PC-3 (cell line): ENCODE measurements around the gene VPS26C. TPM values are rescaled to one million over a fixed set of nuclear protein-coding genes. Genes with fewer than 3 reads are reported as not detected.

Experiments
- ATAC-seq: fragments of 200-7000 bp; cut with Tn5 transposase; 2 replicates; pipeline ENCODE4 v1.9.1; 2020; ENCODE audit warnings: mild to moderate bottlenecking, moderate library complexity
- BruUV-seq: library from RNA; stranded (reverse); fragments of 400-500 nt; replicated peaks from 2 replicates; lab custom pipeline; 2021; lab: Mats Ljungman, UMichigan
- CTCF ChIA-PET: fragments of 300-600 bp; sonication (Branson Sonifier 250); formaldehyde crosslinking; loops from one replicate; lab custom pipeline; 2022; ENCODE audit warnings: antibody characterized with exemption; lab: Charles Lee
- POLR2A ChIA-PET: fragments of 300-600 bp; sonication (Branson Sonifier 250); formaldehyde crosslinking; loops from one replicate; lab custom pipeline; 2022; ENCODE audit warnings: antibody characterized with exemption; ENCODE audit not compliant: unreplicated experiment; lab: Charles Lee
- DNase-seq: peaks from one replicate; pipeline ENCODE4 v3.0.0-alpha.2; 2015
- H2AFZ ChIP-seq: fragments of 300-600 bp; sonication (generic); 2 replicates; pipeline ENCODE4 v1.6.0; 2016; ENCODE audit warnings: antibody characterized with exemption, low read length
- H3F3A ChIP-seq: fragments of 300-600 bp; sonication (generic); one replicate; pipeline ENCODE4 v1.6.0; 2017; ENCODE audit warnings: antibody characterized with exemption, low read length, control low read depth, mild to moderate bottlenecking; ENCODE audit not compliant: unreplicated experiment
- H3K27ac ChIP-seq: fragments of 300-600 bp; sonication (generic); 2 replicates; pipeline ENCODE4 v1.5.1; 2016; ENCODE audit warnings: mild to moderate bottlenecking, low read length
- H3K27me3 ChIP-seq: fragments of 300-600 bp; sonication (generic); 2 replicates; pipeline ENCODE4 v1.6.1; 2016; ENCODE audit warnings: low read length, mixed read lengths
- H3K36me3 ChIP-seq: fragments of 300-600 bp; sonication (generic); 2 replicates; pipeline ENCODE4 v1.6.1; 2016; ENCODE audit warnings: low read depth, mixed run types, low read length, mixed read lengths
- H3K4me1 ChIP-seq: fragments of 300-600 bp; sonication (generic); 2 replicates; pipeline ENCODE4 v1.5.1; 2016; ENCODE audit warnings: low read length; ENCODE audit not compliant: insufficient read depth
- H3K4me2 ChIP-seq: fragments of 300-600 bp; sonication (generic); 2 replicates; pipeline ENCODE4 v1.6.0; 2016; ENCODE audit warnings: low read length
- H3K4me3 ChIP-seq: fragments of 300-600 bp; sonication (generic); 2 replicates; pipeline ENCODE4 v1.5.1; 2016; ENCODE audit warnings: mild to moderate bottlenecking, low read length, mixed read lengths
- H3K79me2 ChIP-seq: fragments of 300-600 bp; sonication (generic); 2 replicates; pipeline ENCODE4 v1.6.1; 2017; ENCODE audit warnings: low read length, mixed read lengths
- H3K9ac ChIP-seq: fragments of 300-600 bp; sonication (generic); 2 replicates; pipeline ENCODE4 v1.6.0; 2016; ENCODE audit warnings: mild to moderate bottlenecking, low read length
- H3K9me2 ChIP-seq: fragments of 300-600 bp; sonication (generic); replicated peaks from 2 replicates; pipeline ENCODE4 v1.6.1; 2016; ENCODE audit warnings: mixed run types, low read length, mixed read lengths
- H3K9me3 ChIP-seq: fragments of 300-600 bp; sonication (generic); 2 replicates; pipeline ENCODE4 v1.6.1; 2016; ENCODE audit warnings: low read length, mixed read lengths
- H4K20me1 ChIP-seq: fragments of 300-600 bp; sonication (generic); 2 replicates; pipeline ENCODE4 v1.6.1; 2016; ENCODE audit warnings: low read length, mixed read lengths
- EZH2 ChIP-seq: fragments of 300-600 bp; sonication (generic); IDR thresholded peaks from one replicate; pipeline ENCODE4 v1.6.1; 2017; ENCODE audit warnings: antibody characterized with exemption, mild to moderate bottlenecking, low read length; ENCODE audit not compliant: unreplicated experiment
- EZH2phosphoT487 ChIP-seq: fragments of 300-600 bp; sonication (generic); IDR thresholded peaks from 2 replicates; pipeline ENCODE4 v1.6.1; 2018; ENCODE audit warnings: mild to moderate bottlenecking, antibody characterized with exemption, low read length, borderline replicate concordance
- intact Hi-C: fragments of 100-400 bp; cut with micrococcal nuclease; formaldehyde crosslinking; loops from 2 replicates; pipeline ENCODE4 v1.9.0; 2023
- total RNA-seq: library from RNA; depleted of rRNA; stranded (reverse); fragments of >200 nt; gene quantifications from 2 replicates; pipeline ENCODE4 v1.2.3, GENCODE V29; 2014
- TF ChIP-seq, protein P1 (sequence below): fragments of 300-600 bp; sonication (generic); conservative IDR thresholded peaks from 2 replicates; pipeline ENCODE4 v1.5.1; 2017; ENCODE audit warnings: antibody characterized with exemption, low read depth, mild to moderate bottlenecking, low read length

The VPS26C gene
- total RNA-seq, 1 experiment from 2014 or later: 63.3 TPM

GRCh38 chr21:37210799-37211198 is 56.3 kb downstream of the VPS26C start:
- H3K27ac ChIP-seq: no peak overlapping the region
- no peaks in the 10 kb centered on the region for H3K27me3 ChIP-seq
- ChIA-PET CTCF (interaction anchor here (0.6 kb wide), 1 partner anchor 150 kb away, joined by 3 read pairs; no protein-coding TSS in a partner anchor), POLR2A (no interaction called here)
- H3K9ac ChIP-seq: no peak overlapping the region
- H3K9me3 ChIP-seq: no peaks in the 10 kb centered on the region
- H3K4me2 ChIP-seq: no peak overlapping the region
- H3K36me3 ChIP-seq: no peaks in the 10 kb centered on the region
- H3F3A ChIP-seq: no peaks in the 10 kb centered on the region
- DNase-seq: no peak
- H3K4me3 ChIP-seq: no peak overlapping the region
- intact Hi-C loops: no loop called here
- H2AFZ ChIP-seq: no peak overlapping the region
- peaks cover 8% of the 10 kb centered on the region; the same call in 1 of the 2 replicates for H3K4me1 ChIP-seq
- BruUV-seq: no TSS peak
- no peaks in the 10 kb centered on the region for H3K9me2 ChIP-seq
- H4K20me1 ChIP-seq: no peaks in the 10 kb centered on the region
- no peak for TF ChIP-seq EZH2phosphoT487
- TF ChIP-seq, protein P1, sequence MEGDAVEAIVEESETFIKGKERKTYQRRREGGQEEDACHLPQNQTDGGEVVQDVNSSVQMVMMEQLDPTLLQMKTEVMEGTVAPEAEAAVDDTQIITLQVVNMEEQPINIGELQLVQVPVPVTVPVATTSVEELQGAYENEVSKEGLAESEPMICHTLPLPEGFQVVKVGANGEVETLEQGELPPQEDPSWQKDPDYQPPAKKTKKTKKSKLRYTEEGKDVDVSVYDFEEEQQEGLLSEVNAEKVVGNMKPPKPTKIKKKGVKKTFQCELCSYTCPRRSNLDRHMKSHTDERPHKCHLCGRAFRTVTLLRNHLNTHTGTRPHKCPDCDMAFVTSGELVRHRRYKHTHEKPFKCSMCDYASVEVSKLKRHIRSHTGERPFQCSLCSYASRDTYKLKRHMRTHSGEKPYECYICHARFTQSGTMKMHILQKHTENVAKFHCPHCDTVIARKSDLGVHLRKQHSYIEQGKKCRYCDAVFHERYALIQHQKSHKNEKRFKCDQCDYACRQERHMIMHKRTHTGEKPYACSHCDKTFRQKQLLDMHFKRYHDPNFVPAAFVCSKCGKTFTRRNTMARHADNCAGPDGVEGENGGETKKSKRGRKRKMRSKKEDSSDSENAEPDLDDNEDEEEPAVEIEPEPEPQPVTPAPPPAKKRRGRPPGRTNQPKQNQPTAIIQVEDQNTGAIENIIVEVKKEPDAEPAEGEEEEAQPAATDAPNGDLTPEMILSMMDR: no peak
- TF ChIP-seq EZH2: no peak
- no peak for ATAC-seq
- no peaks in the 10 kb centered on the region for H3K79me2 ChIP-seq

GRCh38 chr21:37210130-37210529 is 57.0 kb downstream of the VPS26C start:
- Histone ChIP-seq H3K4me2 (no peak overlapping the region), H3K4me1 (peaks cover 8% of the 10 kb centered on the region; the same call in 1 of the 2 replicates), H3K9ac (no peak overlapping the region), H3K9me3 (no peaks in the 10 kb centered on the region), H3K9me2 (no peaks in the 10 kb centered on the region), H3K27me3 (no peaks in the 10 kb centered on the region), H3F3A (no peaks in the 10 kb centered on the region), H3K4me3 (no peak overlapping the region), H4K20me1 (no peaks in the 10 kb centered on the region), H3K79me2 (no peaks in the 10 kb centered on the region), H2AFZ (no peak overlapping the region), H3K27ac (no peak overlapping the region), H3K36me3 (no peaks in the 10 kb centered on the region)
- ATAC-seq: no peak
- ChIA-PET CTCF (no interaction called here), POLR2A (no interaction called here)
- no TSS peak for BruUV-seq
- intact Hi-C loops: no loop called here
- no peak for DNase-seq
- TF ChIP-seq EZH2 (no peak), EZH2phosphoT487 (no peak)
- TF ChIP-seq, protein P1: no peak

GRCh38 chr21:37208741-37209225 is 58.4 kb downstream of the VPS26C start:
- CTCF ChIA-PET: no interaction called here
- H4K20me1 ChIP-seq: no peaks in the 10 kb centered on the region
- no peak overlapping the region for H3K4me2 ChIP-seq
- no peak overlapping the region for H3K4me3 ChIP-seq
- no peak overlapping the region for H3K27ac ChIP-seq
- intact Hi-C loops: no loop called here
- H3K79me2 ChIP-seq: no peaks in the 10 kb centered on the region
- no peaks in the 10 kb centered on the region for H3F3A ChIP-seq
- no peak overlapping the region for H3K9ac ChIP-seq
- TF ChIP-seq, protein P1: no peak
- TF ChIP-seq EZH2 (no peak), EZH2phosphoT487 (no peak)
- no peaks in the 10 kb centered on the region for H3K36me3 ChIP-seq
- no peaks in the 10 kb centered on the region for H3K9me3 ChIP-seq
- ATAC-seq: no peak
- POLR2A ChIA-PET: no interaction called here
- H3K4me1 ChIP-seq: peaks cover 8% of the 10 kb centered on the region; the same call in 1 of the 2 replicates
- H2AFZ ChIP-seq: no peak overlapping the region
- no peak for DNase-seq
- no TSS peak for BruUV-seq
- H3K9me2 ChIP-seq: no peaks in the 10 kb centered on the region
- no peaks in the 10 kb centered on the region for H3K27me3 ChIP-seq
